ENCODE data around the gene KNOP1. TPM values are rescaled to one million over a fixed set of nuclear protein-coding genes. Genes with fewer than 3 reads are reported as not detected.

KNOP1 gene
- total RNA-seq, 1 experiment from 2014 or later, result 93.9 TPM

GRCh38 chr16:19706846-19707245 lies 11.2 kb downstream of the KNOP1 start:
- Histone ChIP-seq H2BK12ac (ENCODE audit: insufficient read length, low read depth, low read length) (no peak overlapping the region), H3K18ac (ENCODE audit: insufficient read length, low read depth, low read length) (no peak overlapping the region), H2BK120ac (ENCODE audit: low read depth, low read length, poor library complexity, severe bottlenecking) (no peak overlapping the region), H3K4ac (ENCODE audit: low read depth, low read length) (no peak overlapping the region), H3K4me1 (ENCODE audit: insufficient read depth, low read length) (0 out of 2 replicates have a peak, but pooled peaks cover 2% of the 10 kb centered on the region), H3K9me3 (ENCODE audit: control insufficient read depth, low read depth, low read length) (no peaks in the 10 kb centered on the region), H2BK15ac (ENCODE audit: low read depth, low read length) (no peak overlapping the region), H3K23me2 (ENCODE audit: insufficient read length, low read depth, low read length, poor library complexity, severe bottlenecking) (no peaks in the 10 kb centered on the region), H3K23ac (ENCODE audit: insufficient read length, low read depth, low read length) (no peak overlapping the region), H3K27me3 (ENCODE audit: insufficient read depth, low read length) (no peaks in the 10 kb centered on the region), H4K91ac (ENCODE audit: insufficient read length, low read depth, low read length) (no peak overlapping the region), H4K5ac (ENCODE audit: insufficient read length, low read depth, low read length) (no peak overlapping the region), H3K9ac (ENCODE audit: extremely low read depth, insufficient read length, low read length) (no peak overlapping the region), H2BK5ac (ENCODE audit: insufficient read length, low read length) (no peak overlapping the region), H2BK20ac (ENCODE audit: low read depth, low read length, poor library complexity, severe bottlenecking) (no peak overlapping the region), H2AK5ac (ENCODE audit: insufficient read length, low read length) (no peak overlapping the region), H3K27ac (ENCODE audit: insufficient read length, low read depth, low read length) (no peak overlapping the region), H3T11ph (ENCODE audit: low read length) (no peak overlapping the region), H3K79me1 (ENCODE audit: insufficient read depth, low read depth, low read length, poor library complexity, severe bottlenecking) (peaks cover 2% of the 10 kb centered on the region), H4K8ac (replicated peaks; ENCODE audit: insufficient read length, low read depth, low read length) (no peak overlapping the region), H3K14ac (ENCODE audit: insufficient read depth, low read length) (no peak overlapping the region), H4K20me1 (ENCODE audit: control insufficient read depth, insufficient read depth, insufficient read length) (peaks cover 6% of the 10 kb centered on the region), H3K79me2 (ENCODE audit: insufficient read depth, low read length) (peaks cover 6% of the 10 kb centered on the region; the same call in 1 of the 2 replicates), H2AFZ (ENCODE audit: low read length) (no peak overlapping the region), H3K56ac (ENCODE audit: insufficient read length, low read depth, low read length) (no peak overlapping the region), H3K4me2 (ENCODE audit: insufficient read depth, insufficient read length, low read length) (no peak overlapping the region)
- DNase-seq, result no peak
- Mint-ChIP-seq H3K27me3 (ENCODE audit: low read depth) (no peaks in the 10 kb centered on the region), H3K36me3 (ENCODE audit: insufficient read depth in 1 of 3, low read depth in 3 of 3) (peaks cover 69 to 91% (median 90%) of the 10 kb centered on the region in 3 experiments), H3K27ac (no peak overlapping the region), H3K9me3 (no peaks in the 10 kb centered on the region), H3K4me3 (no peak overlapping the region), H3K4me1 (peaks cover 32 to 47% of the 10 kb centered on the region in 2 experiments)
- WGBS (ENCODE audit: extremely low coverage, insufficient read length, low lambda C conversion rate), result no CpG with 5 or more reads among the region's 15 CpGs
- TF ChIP-seq, protein P1, sequence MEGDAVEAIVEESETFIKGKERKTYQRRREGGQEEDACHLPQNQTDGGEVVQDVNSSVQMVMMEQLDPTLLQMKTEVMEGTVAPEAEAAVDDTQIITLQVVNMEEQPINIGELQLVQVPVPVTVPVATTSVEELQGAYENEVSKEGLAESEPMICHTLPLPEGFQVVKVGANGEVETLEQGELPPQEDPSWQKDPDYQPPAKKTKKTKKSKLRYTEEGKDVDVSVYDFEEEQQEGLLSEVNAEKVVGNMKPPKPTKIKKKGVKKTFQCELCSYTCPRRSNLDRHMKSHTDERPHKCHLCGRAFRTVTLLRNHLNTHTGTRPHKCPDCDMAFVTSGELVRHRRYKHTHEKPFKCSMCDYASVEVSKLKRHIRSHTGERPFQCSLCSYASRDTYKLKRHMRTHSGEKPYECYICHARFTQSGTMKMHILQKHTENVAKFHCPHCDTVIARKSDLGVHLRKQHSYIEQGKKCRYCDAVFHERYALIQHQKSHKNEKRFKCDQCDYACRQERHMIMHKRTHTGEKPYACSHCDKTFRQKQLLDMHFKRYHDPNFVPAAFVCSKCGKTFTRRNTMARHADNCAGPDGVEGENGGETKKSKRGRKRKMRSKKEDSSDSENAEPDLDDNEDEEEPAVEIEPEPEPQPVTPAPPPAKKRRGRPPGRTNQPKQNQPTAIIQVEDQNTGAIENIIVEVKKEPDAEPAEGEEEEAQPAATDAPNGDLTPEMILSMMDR (conservative IDR thresholded peaks at IDR 0.05), result no peak
